Naive thymus-derived CD4-positive, alpha-beta T cell (primary cell): Measurements from ENCODE around the gene RNF111. TPM values are rescaled to one million over a fixed set of nuclear protein-coding genes. Genes with fewer than 3 reads are reported as not detected.

ENCODE experiments used
- ATAC-seq: fragments of 150-1000 bp; cut with Tn5 transposase; 2 replicates; pipeline ENCODE4 v1.10.0; 2021; ENCODE audit warnings: mild to moderate bottlenecking, moderate library complexity
- CTCF ChIA-PET: fragments of 350-600 bp; sonication (Branson Sonifier 250); formaldehyde crosslinking; loops from one replicate; lab custom pipeline; 2021; ENCODE audit warnings: antibody characterized with exemption; lab: Charles Lee
- POLR2A ChIA-PET: fragments of 350-600 bp; sonication (Branson Sonifier 250); formaldehyde crosslinking; loops from one replicate; lab custom pipeline; 2021; ENCODE audit warnings: antibody characterized with exemption, inconsistent platforms; lab: Charles Lee
- DNase-seq, 9 donors: peaks; one replicate each; pipeline versions ENCODE4 v3.0.0 to v3.0.0-alpha.2; 2020 to 2022; ENCODE audit warnings: mixed read lengths in 1 of 9
- H3K27ac ChIP-seq: one replicate; pipeline ENCODE4 v1.7.0; 2013; ENCODE audit warnings: mild to moderate bottlenecking, low read depth, low read length, moderate library complexity
- H3K27me3 ChIP-seq, 2 donors: one replicate each; pipeline ENCODE4 v1.7.0; 2013; ENCODE audit warnings: low read length in 2 of 2, mild to moderate bottlenecking in 2 of 2, moderate library complexity in 2 of 2; ENCODE audit not compliant: control insufficient read depth in 2 of 2, insufficient read depth in 2 of 2
- H3K36me3 ChIP-seq, 3 experiments: 1 replicate in 2 of 3; 2 replicates in 1 of 3; pipeline ENCODE4 v1.7.0; 2013; ENCODE audit warnings: low read length in 3 of 3, mild to moderate bottlenecking in 3 of 3, moderate library complexity in 1 of 3; ENCODE audit not compliant: insufficient read depth in 3 of 3, control insufficient read depth in 2 of 3
- H3K4me1 ChIP-seq, 2 donors: one replicate each; pipeline ENCODE4 v1.7.0; 2013; ENCODE audit warnings: low read length in 2 of 2, mild to moderate bottlenecking in 2 of 2, moderate library complexity in 1 of 2; ENCODE audit not compliant: control insufficient read depth in 2 of 2, insufficient read depth in 2 of 2
- H3K4me3 ChIP-seq: 2 replicates; pipeline ENCODE4 v1.7.0; 2013; ENCODE audit warnings: mild to moderate bottlenecking, low read length
- H3K9me3 ChIP-seq, 3 experiments: 1 replicate in 2 of 3; 2 replicates in 1 of 3; pipeline ENCODE4 v1.7.0; 2013; ENCODE audit warnings: low read length in 3 of 3; ENCODE audit not compliant: control insufficient read depth in 2 of 3
- H3K27ac Mint-ChIP-seq, 9 donors: one replicate each; pipeline ENCODE4 v1.8.0; 2020 to 2022; ENCODE audit warnings: mixed read lengths in 9 of 9, mild to moderate bottlenecking in 8 of 9, moderate library complexity in 5 of 9, inconsistent platforms in 2 of 9
- H3K27me3 Mint-ChIP-seq, 5 donors: one replicate each; pipeline ENCODE4 v1.8.0; 2021 to 2022; ENCODE audit warnings: mixed read lengths in 5 of 5, mild to moderate bottlenecking in 1 of 5
- H3K36me3 Mint-ChIP-seq, 5 donors: one replicate each; pipeline ENCODE4 v1.8.0; 2020 to 2022; ENCODE audit warnings: mixed read lengths in 5 of 5, mild to moderate bottlenecking in 3 of 5, inconsistent platforms in 1 of 5
- H3K4me1 Mint-ChIP-seq, 7 donors: one replicate each; pipeline ENCODE4 v1.8.0; 2020 to 2022; ENCODE audit warnings: mixed read lengths in 7 of 7, mild to moderate bottlenecking in 3 of 7, inconsistent platforms in 1 of 7
- H3K4me3 Mint-ChIP-seq, 10 donors: one replicate each; pipeline ENCODE4 v1.8.0; 2020 to 2022; ENCODE audit warnings: mild to moderate bottlenecking in 10 of 10, mixed read lengths in 10 of 10, moderate library complexity in 6 of 10, inconsistent platforms in 2 of 10
- H3K9me3 Mint-ChIP-seq, 11 donors: one replicate each; pipeline ENCODE4 v1.8.0; 2020 to 2022; ENCODE audit warnings: mixed read lengths in 11 of 11, mild to moderate bottlenecking in 4 of 11, inconsistent platforms in 1 of 11, moderate library complexity in 1 of 11
- intact Hi-C, 2 donors: fragments of 100-400 bp; cut with micrococcal nuclease; formaldehyde crosslinking; loops; one replicate each; pipeline ENCODE4 v1.15.1; 2023
- polyA plus RNA-seq, 2 donors: library from polyadenylated mRNA; unstranded; fragments of 300-500 nt; fragmentation: Illumina TruSeq; gene quantifications; one replicate each; pipeline ENCODE4 v1.2.3, GENCODE V29; 2021
- total RNA-seq, 6 experiments: library from RNA in 5 of 6; stranded (reverse) in 5 of 6; gene quantifications; 1 replicate in 5 of 6; 2 replicates in 1 of 6; pipeline ENCODE4 v1.2.3 and lab custom pipeline; 2021 to 2026

Gene RNF111
- total and polyA plus RNA-seq, 7 experiments from 2014 or later, result 16.1 to 61.1 (median 51.2) TPM

- Mint-ChIP-seq H3K36me3 (peaks cover 12 to 51% (median 16%) of the 10 kb centered on the region in 5 donors), H3K27ac (peak overlapping the region in 1 of 9 donors; percentile 50), H3K27me3 (no peaks in the 10 kb centered on the region), H3K4me3 (no peak overlapping the region), H3K9me3 (no peaks in the 10 kb centered on the region), H3K4me1 (peaks cover 0 to 5% (median 0%) of the 10 kb centered on the region in 7 donors)
- Histone ChIP-seq H3K27me3 (no peaks in the 10 kb centered on the region), H3K4me1 (no peaks in the 10 kb centered on the region), H3K9me3 (no peaks in the 10 kb centered on the region), H3K36me3 (peaks cover 3 to 52% (median 13%) of the 10 kb centered on the region in 3 experiments), H3K4me3 (no peak overlapping the region), H3K27ac (no peak overlapping the region)
- DNase-seq (no peak), ATAC-seq (no peak)
- intact Hi-C loops, result no loop called here
- ChIA-PET POLR2A (no interaction called here), CTCF (no interaction called here)
Measured at GRCh38 chr15:59087731-59088130, 100.3 kb downstream of the RNF111 start.

- no peaks in the 10 kb centered on the region for H3K27me3 ChIP-seq
- ATAC-seq (no peak), DNase-seq (no peak)
- H3K36me3 ChIP-seq, result peaks cover 0 to 65% (median 5%) of the 10 kb centered on the region in 3 experiments
- H3K4me1 Mint-ChIP-seq, result peaks cover 0 to 12% (median 6%) of the 10 kb centered on the region in 7 donors
- H3K4me3 Mint-ChIP-seq, result no peak overlapping the region
- H3K4me3 ChIP-seq, result no peak overlapping the region
- H3K4me1 ChIP-seq, result no peaks in the 10 kb centered on the region
- no peaks in the 10 kb centered on the region for H3K27me3 Mint-ChIP-seq
- H3K9me3 Mint-ChIP-seq, result no peaks in the 10 kb centered on the region
- no peaks in the 10 kb centered on the region for H3K9me3 ChIP-seq
- peaks cover 7 to 48% (median 34%) of the 10 kb centered on the region in 5 donors for H3K36me3 Mint-ChIP-seq
- H3K27ac Mint-ChIP-seq, result no peak overlapping the region
- ChIA-PET CTCF (no interaction called here), POLR2A (no interaction called here)
- H3K27ac ChIP-seq, result no peak overlapping the region
- intact Hi-C loops, result no loop called here
Measured at GRCh38 chr15:59094077-59094476, 106.6 kb downstream of the RNF111 start.

GRCh38 chr15:59096429-59096828 lies 109.0 kb downstream of the RNF111 start:
- Histone ChIP-seq H3K9me3 (no peaks in the 10 kb centered on the region), H3K27ac (no peak overlapping the region), H3K27me3 (no peaks in the 10 kb centered on the region), H3K36me3 (peaks cover 0 to 48% (median 4%) of the 10 kb centered on the region in 3 experiments), H3K4me1 (no peaks in the 10 kb centered on the region), H3K4me3 (no peak overlapping the region)
- no peak overlapping the region for H3K4me3 Mint-ChIP-seq
- CTCF ChIA-PET, result no interaction called here
- peaks cover 0 to 22% (median 18%) of the 10 kb centered on the region in 7 donors for H3K4me1 Mint-ChIP-seq
- POLR2A ChIA-PET, result no interaction called here
- no peak overlapping the region for H3K27ac Mint-ChIP-seq
- ATAC-seq (no peak), DNase-seq (no peak)
- H3K36me3 Mint-ChIP-seq, result peaks cover 7 to 36% (median 33%) of the 10 kb centered on the region in 5 donors
- H3K27me3 Mint-ChIP-seq, result no peaks in the 10 kb centered on the region
- H3K9me3 Mint-ChIP-seq, result no peaks in the 10 kb centered on the region
- intact Hi-C loops, result no loop called here

- peak overlapping the region in 6 of 10 donors; percentile 16 to 75 (median 48) for H3K4me3 Mint-ChIP-seq
- CTCF ChIA-PET, result no interaction called here
- DNase-seq, result no peak
Measured at GRCh38 chr15:59099162-59099685, 111.8 kb downstream of the RNF111 start.

GRCh38 chr15:59104602-59104911 lies 117.1 kb downstream of the RNF111 start:
- ATAC-seq (no peak), DNase-seq (peak in 1 of 9 donors; percentile 18)
- H3K27ac Mint-ChIP-seq, result peak overlapping the region; percentile 94 to 100 (median 98)
- intact Hi-C loops, result loop anchor here in 1 of 2 donors (10.0 kb wide), 2 partner anchors 420 to 580 kb away; partner anchors contain the start of gene BNIP2
- no peaks in the 10 kb centered on the region for H3K27me3 ChIP-seq
- peaks cover 0 to 15% (median 0%) of the 10 kb centered on the region in 5 donors for H3K36me3 Mint-ChIP-seq
- peak overlapping the region; percentile 71 for H3K27ac ChIP-seq
- CTCF ChIA-PET, result no interaction called here
- H3K4me1 Mint-ChIP-seq, result peaks cover 9 to 52% (median 16%) of the 10 kb centered on the region in 7 donors
- H3K4me3 ChIP-seq, result peak overlapping the region; percentile 77
- no peaks in the 10 kb centered on the region for H3K36me3 ChIP-seq
- peaks cover 7 to 11% of the 10 kb centered on the region in 2 donors for H3K4me1 ChIP-seq
- H3K27me3 Mint-ChIP-seq, result no peaks in the 10 kb centered on the region
- H3K9me3 ChIP-seq, result no peaks in the 10 kb centered on the region
- H3K4me3 Mint-ChIP-seq, result peak overlapping the region; percentile 89 to 100 (median 93)
- POLR2A ChIA-PET, result interaction anchor here (0.5 kb wide), 1 partner anchor 353 kb away, joined by 3 read pairs; no protein-coding TSS in a partner anchor
- no peaks in the 10 kb centered on the region for H3K9me3 Mint-ChIP-seq

More at GRCh38 chr15:59099162-59099685, 111.8 kb downstream of the RNF111 start:
- intact Hi-C loops, result no loop called here
- peaks cover 2 to 25% (median 21%) of the 10 kb centered on the region in 7 donors for H3K4me1 Mint-ChIP-seq
- Histone ChIP-seq H3K27ac (peak overlapping the region; percentile 18), H3K9me3 (no peaks in the 10 kb centered on the region), H3K4me1 (peaks cover 2 to 3% of the 10 kb centered on the region in 2 donors), H3K27me3 (no peaks in the 10 kb centered on the region), H3K4me3 (no peak overlapping the region), H3K36me3 (peaks cover 0 to 23% (median 0%) of the 10 kb centered on the region in 3 experiments)
- H3K36me3 Mint-ChIP-seq, result peaks cover 3 to 24% (median 18%) of the 10 kb centered on the region in 5 donors
- H3K9me3 Mint-ChIP-seq, result no peaks in the 10 kb centered on the region
- H3K27me3 Mint-ChIP-seq, result no peaks in the 10 kb centered on the region
- peak overlapping the region in 7 of 9 donors; percentile 38 to 81 (median 68) for H3K27ac Mint-ChIP-seq
- no peak for ATAC-seq
- POLR2A ChIA-PET, result no interaction called here

GRCh38 chr15:59104912-59105732 lies 117.7 kb downstream of the RNF111 start, which contains the start of gene CCNB2:
TSS of gene CCNB2 (plus strand) at chr15:59105146. CDS start at chr15:59105269, 123 bp downstream.
- intact Hi-C loops, result loop anchor here (1.0 to 10.0 kb wide), 5 partner anchors 118 to 580 kb away; partner anchors contain the start of genes RNF111 (in 2 of the 2), BNIP2 (in 1 of the 2) and SLTM (in 1 of the 2)
- H3K4me1 Mint-ChIP-seq, result peaks cover 9 to 49% (median 13%) of the 10 kb centered on the region in 7 donors
- Histone ChIP-seq H3K9me3 (no peaks in the 10 kb centered on the region), H3K27me3 (no peaks in the 10 kb centered on the region), H3K27ac (peak within 1 kb of the TSS; percentile 71), H3K4me1 (peaks cover 7 to 11% of the 10 kb centered on the region in 2 donors), H3K4me3 (peak within 1 kb of the TSS; percentile 77), H3K36me3 (no peaks in the 10 kb centered on the region)
- H3K4me3 Mint-ChIP-seq, result peak within 1 kb of the TSS; percentile 89 to 100 (median 93)
- DNase-seq (peak; percentile 63 to 91 (median 87)), ATAC-seq (peak; percentile 100)
- no peaks in the 10 kb centered on the region for H3K9me3 Mint-ChIP-seq
- H3K27me3 Mint-ChIP-seq, result no peaks in the 10 kb centered on the region
- H3K36me3 Mint-ChIP-seq, result peaks cover 0 to 16% (median 0%) of the 10 kb centered on the region in 5 donors
- CTCF ChIA-PET, result no interaction called here
- POLR2A ChIA-PET, result interaction anchor here (0.5 kb wide), 1 partner anchor 354 kb away, joined by 3 read pairs; no protein-coding TSS in a partner anchor
- H3K27ac Mint-ChIP-seq, result peak within 1 kb of the TSS; percentile 94 to 100 (median 98)
